Testis (tissue), 2 donors: Measurements from ENCODE around the gene HOXC6.

Experiments
- POLR2A ChIP-seq: fragments of 450-650 bp; IDR thresholded peaks from one replicate; pipeline ENCODE4 v1.6.1; 2017; ENCODE audit warnings: antibody characterized with exemption, mild to moderate bottlenecking, moderate library complexity
- TF ChIP-seq, protein P1 (sequence below), 3 experiments: fragments of 450-650 bp in 2 of 3; fragments of 200-600 bp in 1 of 3; sonication (generic) in 1 of 3; IDR thresholded peaks; one replicate each; pipeline ENCODE4 v1.5.1; 2016 to 2019; ENCODE audit warnings: antibody characterized with exemption in 3 of 3, mild to moderate bottlenecking in 2 of 3, moderate library complexity in 1 of 3

DNA sequence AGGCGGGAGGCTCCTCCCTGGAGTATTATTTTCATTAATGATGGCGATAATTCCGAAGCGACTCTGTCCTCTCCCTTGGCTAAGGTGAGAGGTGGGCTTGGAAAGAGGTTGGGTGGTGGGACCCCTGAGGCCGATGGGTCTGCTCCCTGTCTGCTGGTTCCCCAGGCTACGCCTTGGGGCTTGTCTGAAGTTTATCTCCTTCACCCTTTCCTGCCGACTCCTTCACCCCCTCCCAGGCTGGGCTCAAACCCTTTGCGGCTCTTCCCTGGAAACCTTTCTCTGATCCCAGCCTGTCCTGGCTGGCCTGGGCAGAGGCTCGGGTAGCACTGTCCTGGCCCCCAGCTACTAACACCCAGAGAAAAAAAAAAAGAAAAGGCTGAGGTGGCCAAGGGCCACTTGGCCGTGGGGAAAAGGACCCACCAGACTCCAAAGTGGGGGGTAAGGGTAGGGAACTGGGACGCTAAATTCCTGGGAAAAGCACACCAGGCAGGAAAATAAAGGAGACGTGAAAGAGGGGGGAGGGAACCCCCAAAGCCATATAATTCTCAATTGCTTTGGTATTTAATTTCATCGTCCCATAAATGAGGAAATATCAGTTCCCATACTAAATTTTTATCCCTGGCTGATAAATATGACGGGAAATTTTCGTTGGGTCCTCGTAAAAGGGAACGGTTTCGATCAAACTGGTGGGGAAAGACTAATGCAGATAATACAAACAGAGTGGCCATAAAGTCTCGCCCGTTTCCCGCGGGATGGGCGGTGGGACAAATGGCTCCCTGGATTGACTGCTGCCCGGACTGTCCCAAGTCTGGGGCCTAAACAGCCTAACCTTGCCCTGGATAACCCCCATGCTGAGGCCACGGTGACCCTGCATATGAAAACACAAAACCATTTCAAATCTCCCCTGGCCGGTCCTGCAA lies 45.3 kb upstream of the HOXC6 start:
- TF ChIP-seq, protein P1, sequence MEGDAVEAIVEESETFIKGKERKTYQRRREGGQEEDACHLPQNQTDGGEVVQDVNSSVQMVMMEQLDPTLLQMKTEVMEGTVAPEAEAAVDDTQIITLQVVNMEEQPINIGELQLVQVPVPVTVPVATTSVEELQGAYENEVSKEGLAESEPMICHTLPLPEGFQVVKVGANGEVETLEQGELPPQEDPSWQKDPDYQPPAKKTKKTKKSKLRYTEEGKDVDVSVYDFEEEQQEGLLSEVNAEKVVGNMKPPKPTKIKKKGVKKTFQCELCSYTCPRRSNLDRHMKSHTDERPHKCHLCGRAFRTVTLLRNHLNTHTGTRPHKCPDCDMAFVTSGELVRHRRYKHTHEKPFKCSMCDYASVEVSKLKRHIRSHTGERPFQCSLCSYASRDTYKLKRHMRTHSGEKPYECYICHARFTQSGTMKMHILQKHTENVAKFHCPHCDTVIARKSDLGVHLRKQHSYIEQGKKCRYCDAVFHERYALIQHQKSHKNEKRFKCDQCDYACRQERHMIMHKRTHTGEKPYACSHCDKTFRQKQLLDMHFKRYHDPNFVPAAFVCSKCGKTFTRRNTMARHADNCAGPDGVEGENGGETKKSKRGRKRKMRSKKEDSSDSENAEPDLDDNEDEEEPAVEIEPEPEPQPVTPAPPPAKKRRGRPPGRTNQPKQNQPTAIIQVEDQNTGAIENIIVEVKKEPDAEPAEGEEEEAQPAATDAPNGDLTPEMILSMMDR (IDR thresholded peaks at IDR 0.05) = no peak
- no peak for TF ChIP-seq POLR2A
